H9 (cell line): Measurements from ENCODE around the gene TNNT2. TPM values are rescaled to one million over a fixed set of nuclear protein-coding genes. Genes with fewer than 3 reads are reported as not detected.

Experiments
- DNase-seq: peaks from one replicate; pipeline ENCODE4 v3.0.0-alpha.2; 2017
- H2AFZ ChIP-seq: one replicate; pipeline ENCODE4 v1.6.1; 2013; ENCODE audit warnings: mild to moderate bottlenecking, low read length, control low read depth, moderate library complexity
- H2AK5ac ChIP-seq: 2 replicates; pipeline ENCODE4 v1.6.1; 2013; ENCODE audit warnings: low read length, control low read depth, mixed read lengths; ENCODE audit not compliant: insufficient read length
- H2BK120ac ChIP-seq: one replicate; pipeline ENCODE4 v1.6.1; 2013; ENCODE audit warnings: low read depth, mild to moderate bottlenecking, low read length, control low read depth, inconsistent platforms; ENCODE audit not compliant: poor library complexity, severe bottlenecking
- H2BK12ac ChIP-seq: 2 replicates; pipeline ENCODE4 v1.6.1; 2013; ENCODE audit warnings: low read length, control low read depth, mixed read lengths, low read depth; ENCODE audit not compliant: insufficient read length
- H2BK15ac ChIP-seq: 2 replicates; pipeline ENCODE4 v1.6.1; 2013; ENCODE audit warnings: low read depth, low read length, control low read depth
- H2BK20ac ChIP-seq: one replicate; pipeline ENCODE4 v1.6.1; 2013; ENCODE audit warnings: low read depth, mild to moderate bottlenecking, low read length, control low read depth, inconsistent platforms; ENCODE audit not compliant: poor library complexity, severe bottlenecking
- H2BK5ac ChIP-seq: 2 replicates; pipeline ENCODE4 v1.6.1; 2013; ENCODE audit warnings: low read length, control low read depth, mixed read lengths; ENCODE audit not compliant: insufficient read length
- H3K14ac ChIP-seq: 2 replicates; pipeline ENCODE4 v1.6.1; 2013; ENCODE audit warnings: low read length, control low read depth; ENCODE audit not compliant: insufficient read depth
- H3K18ac ChIP-seq: 2 replicates; pipeline ENCODE4 v1.6.1; 2013; ENCODE audit warnings: low read depth, mild to moderate bottlenecking, mixed read lengths, low read length, control low read depth; ENCODE audit not compliant: insufficient read length
- H3K23ac ChIP-seq: 2 replicates; pipeline ENCODE4 v1.6.1; 2013; ENCODE audit warnings: low read length, control low read depth, mixed read lengths, low read depth; ENCODE audit not compliant: insufficient read length
- H3K23me2 ChIP-seq: 2 replicates; pipeline ENCODE4 v1.6.1; 2013; ENCODE audit warnings: low read depth, mild to moderate bottlenecking, mixed read lengths, low read length, control low read depth; ENCODE audit not compliant: insufficient read length, poor library complexity, severe bottlenecking
- H3K27ac ChIP-seq: 2 replicates; pipeline ENCODE4 v1.5.1; 2013; ENCODE audit warnings: low read length, control low read depth, mixed read lengths, low read depth; ENCODE audit not compliant: insufficient read length
- H3K27me3 ChIP-seq: 2 replicates; pipeline ENCODE4 v1.6.1; 2013; ENCODE audit warnings: low read length, control low read depth, inconsistent platforms; ENCODE audit not compliant: insufficient read depth
- H3K4ac ChIP-seq: 2 replicates; pipeline ENCODE4 v1.6.1; 2013; ENCODE audit warnings: low read depth, mild to moderate bottlenecking, control low read depth, inconsistent platforms, low read length, moderate library complexity
- H3K4me1 ChIP-seq: 2 replicates; pipeline ENCODE4 v1.6.1; 2013; ENCODE audit warnings: low read length, control low read depth, inconsistent platforms; ENCODE audit not compliant: insufficient read depth
- H3K4me2 ChIP-seq: 2 replicates; pipeline ENCODE4 v1.6.1; 2013; ENCODE audit warnings: low read length, control low read depth, mixed read lengths; ENCODE audit not compliant: insufficient read length, insufficient read depth
- H3K56ac ChIP-seq: 2 replicates; pipeline ENCODE4 v1.6.1; 2013; ENCODE audit warnings: low read depth, mild to moderate bottlenecking, mixed read lengths, low read length, control low read depth; ENCODE audit not compliant: insufficient read length
- H3K79me1 ChIP-seq: 2 replicates; pipeline ENCODE4 v1.6.1; 2013; ENCODE audit warnings: low read depth, mild to moderate bottlenecking, moderate library complexity, low read length, control low read depth, inconsistent platforms; ENCODE audit not compliant: insufficient read depth, poor library complexity, severe bottlenecking
- H3K79me2 ChIP-seq: 2 replicates; pipeline ENCODE4 v1.6.1; 2013; ENCODE audit warnings: low read length, control low read depth, inconsistent platforms; ENCODE audit not compliant: insufficient read depth
- H3K9ac ChIP-seq: 2 replicates; pipeline ENCODE4 v1.6.1; 2013; ENCODE audit warnings: low read length, control low read depth, mixed read lengths; ENCODE audit not compliant: insufficient read length; ENCODE audit errors: extremely low read depth
- H3K9me3 ChIP-seq: one replicate; pipeline ENCODE4 v1.6.1; 2013; ENCODE audit warnings: low read depth, low read length, inconsistent platforms; ENCODE audit not compliant: control insufficient read depth
- H3T11ph ChIP-seq: one replicate; pipeline ENCODE4 v1.6.1; 2013; ENCODE audit warnings: mild to moderate bottlenecking, low read length, control low read depth, inconsistent platforms
- H4K20me1 ChIP-seq: one replicate; pipeline ENCODE4 v1.6.1; 2013; ENCODE audit not compliant: control insufficient read depth, insufficient read length, insufficient read depth
- H4K5ac ChIP-seq: 2 replicates; pipeline ENCODE4 v1.6.1; 2013; ENCODE audit warnings: low read depth, mild to moderate bottlenecking, mixed read lengths, low read length, control low read depth; ENCODE audit not compliant: insufficient read length
- H4K8ac ChIP-seq: replicated peaks from 2 replicates; pipeline ENCODE4 v1.6.1; 2013; ENCODE audit warnings: low read length, control low read depth, mixed read lengths, low read depth; ENCODE audit not compliant: insufficient read length
- H4K91ac ChIP-seq: 2 replicates; pipeline ENCODE4 v1.6.1; 2013; ENCODE audit warnings: low read depth, mild to moderate bottlenecking, moderate library complexity, mixed read lengths, low read length, control low read depth; ENCODE audit not compliant: insufficient read length
- H3K27ac Mint-ChIP-seq, 3 experiments: 2 replicates in 2 of 3; 3 replicates in 1 of 3; pipeline ENCODE4 v1.8.0; 2020 to 2021; ENCODE audit warnings: mixed read lengths in 3 of 3, mild to moderate bottlenecking in 1 of 3, moderate library complexity in 1 of 3
- H3K27me3 Mint-ChIP-seq: 2 replicates; pipeline ENCODE4 v1.8.0; 2021; ENCODE audit warnings: low read depth, mild to moderate bottlenecking, moderate library complexity, mixed read lengths
- H3K36me3 Mint-ChIP-seq, 3 experiments: 2 replicates in 2 of 3; 3 replicates in 1 of 3; pipeline ENCODE4 v1.8.0; 2020 to 2021; ENCODE audit warnings: low read depth in 3 of 3, mixed read lengths in 3 of 3; ENCODE audit not compliant: insufficient read depth in 1 of 3
- H3K4me1 Mint-ChIP-seq, 2 experiments: 2 replicates each; pipeline ENCODE4 v1.8.0; 2020; ENCODE audit warnings: mixed read lengths in 2 of 2
- H3K4me3 Mint-ChIP-seq, 2 experiments: 2 replicates in 1 of 2; 3 replicates in 1 of 2; pipeline ENCODE4 v1.8.0; 2020 to 2021; ENCODE audit warnings: mild to moderate bottlenecking in 2 of 2, mixed read lengths in 2 of 2, moderate library complexity in 1 of 2
- H3K9me3 Mint-ChIP-seq, 2 experiments: 2 replicates in 1 of 2; 3 replicates in 1 of 2; pipeline ENCODE4 v1.8.0; 2020; ENCODE audit warnings: mild to moderate bottlenecking in 2 of 2, mixed read lengths in 2 of 2, moderate library complexity in 1 of 2
- WGBS: extraction: QIAGEN DNeasy Blood & Tissue Kit; methylation state at CpG from one replicate; pipeline ENCODE4 v1.1.7; 2013; ENCODE audit warnings: missing lambda C conversion rate, low lambda C conversion rate, mixed read lengths; ENCODE audit not compliant: insufficient read length; ENCODE audit errors: extremely low coverage; 5-methylcytosine and 5-hydroxymethylcytosine counted together
- total RNA-seq: library from RNA; stranded (reverse); gene quantifications from 2 replicates; pipeline ENCODE4 v1.2.1, GENCODE V29; 2021
- TF ChIP-seq, protein P1 (sequence below): fragments of 200-600 bp; sonication (generic); conservative IDR thresholded peaks from 3 replicates; pipeline ENCODE4 v1.8.0; 2021; ENCODE audit warnings: antibody characterized with exemption, mild to moderate bottlenecking

Gene TNNT2
- total RNA-seq, 1 experiment from 2014 or later, result 8.6 TPM

DNA sequence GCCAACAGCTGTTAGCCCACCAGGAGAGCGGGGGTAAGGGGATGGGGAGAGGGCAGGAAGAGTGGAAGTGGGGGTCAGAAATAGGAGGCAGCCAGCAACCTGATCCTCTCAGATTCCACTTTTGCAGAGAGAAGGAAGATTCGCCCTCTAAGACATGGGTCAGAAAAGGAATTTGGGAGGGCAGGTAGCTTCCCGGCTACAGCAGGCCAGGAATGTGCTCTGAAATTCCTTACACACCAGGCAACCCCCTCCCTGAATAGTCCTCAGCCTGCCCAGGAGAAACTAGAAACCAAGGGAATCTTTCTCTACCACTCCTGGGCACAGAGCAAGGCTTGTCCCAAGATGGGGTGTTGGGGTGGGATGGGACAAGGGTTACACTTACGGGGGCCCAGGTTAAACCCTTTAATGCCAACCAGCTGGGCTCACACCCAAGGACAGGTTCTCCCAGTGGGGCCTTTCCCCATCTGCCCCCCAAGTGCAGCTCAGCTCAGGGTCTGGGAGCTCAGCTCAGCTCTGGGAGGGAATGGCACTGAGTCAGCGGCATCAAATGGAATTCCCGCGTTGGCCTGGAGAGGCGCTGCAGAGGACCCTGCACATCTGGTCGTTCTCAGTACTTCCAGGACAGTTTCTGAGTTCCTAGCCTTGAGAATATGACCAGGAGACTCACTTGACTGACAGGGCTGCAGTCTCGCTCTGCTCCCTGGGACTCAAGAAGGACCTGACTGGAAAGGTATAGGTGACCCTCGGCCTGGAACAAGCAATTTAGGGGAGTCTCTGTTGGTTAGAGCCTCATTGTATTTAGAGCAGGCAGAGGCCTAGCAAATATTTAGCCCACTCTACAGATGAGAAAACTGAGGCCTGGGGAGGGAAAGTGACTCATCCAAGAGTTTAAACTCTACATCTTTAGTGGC is 761 bp downstream of the TNNT2 start:
- no CpG with 5 or more reads among the region's 11 CpGs for WGBS
- H3K4ac ChIP-seq, result no peak overlapping the region
- peak overlapping the region; percentile 95 for H3K27ac ChIP-seq

More for the DNA sequence above, 761 bp downstream of the TNNT2 start:
- Histone ChIP-seq H3K18ac (peak overlapping the region; percentile 93), H3K56ac (no peak overlapping the region), H3K79me2 (no peaks in the 10 kb centered on the region), H4K5ac (no peak overlapping the region), H4K8ac (no peak overlapping the region), H3K23ac (no peak overlapping the region), H3T11ph (no peak overlapping the region), H2AFZ (no peak overlapping the region), H2BK120ac (no peak overlapping the region), H2AK5ac (no peak overlapping the region), H3K4me1 (peaks cover 19% of the 10 kb centered on the region; the same call in 1 of the 2 replicates), H2BK20ac (no peak overlapping the region), H3K79me1 (no peaks in the 10 kb centered on the region), H4K20me1 (no peaks in the 10 kb centered on the region), H2BK12ac (peak overlapping the region; percentile 35), H4K91ac (no peak overlapping the region), H3K9ac (no peak overlapping the region), H2BK5ac (no peak overlapping the region), H3K23me2 (no peaks in the 10 kb centered on the region), H3K4me2 (peak overlapping the region; percentile 38), H2BK15ac (no peak overlapping the region), H3K14ac (peak overlapping the region; percentile 59; the same call in 1 of the 2 replicates), H3K27me3 (no peaks in the 10 kb centered on the region; the same call in 1 of the 2 replicates), H3K9me3 (no peaks in the 10 kb centered on the region)
- Mint-ChIP-seq H3K27me3 (peaks cover 12% of the 10 kb centered on the region), H3K9me3 (no peaks in the 10 kb centered on the region), H3K36me3 (peaks cover 0 to 7% (median 3%) of the 10 kb centered on the region in 3 experiments; a peak in 2 of 7 replicates), H3K4me3 (peak overlapping the region; percentile 41 to 58; a peak in 4 of 5 replicates), H3K27ac (peak overlapping the region; percentile 98 to 99 (median 99)), H3K4me1 (peaks cover 60 to 68% of the 10 kb centered on the region in 2 experiments)
- peak; percentile 92 for DNase-seq
- TF ChIP-seq, protein P1, sequence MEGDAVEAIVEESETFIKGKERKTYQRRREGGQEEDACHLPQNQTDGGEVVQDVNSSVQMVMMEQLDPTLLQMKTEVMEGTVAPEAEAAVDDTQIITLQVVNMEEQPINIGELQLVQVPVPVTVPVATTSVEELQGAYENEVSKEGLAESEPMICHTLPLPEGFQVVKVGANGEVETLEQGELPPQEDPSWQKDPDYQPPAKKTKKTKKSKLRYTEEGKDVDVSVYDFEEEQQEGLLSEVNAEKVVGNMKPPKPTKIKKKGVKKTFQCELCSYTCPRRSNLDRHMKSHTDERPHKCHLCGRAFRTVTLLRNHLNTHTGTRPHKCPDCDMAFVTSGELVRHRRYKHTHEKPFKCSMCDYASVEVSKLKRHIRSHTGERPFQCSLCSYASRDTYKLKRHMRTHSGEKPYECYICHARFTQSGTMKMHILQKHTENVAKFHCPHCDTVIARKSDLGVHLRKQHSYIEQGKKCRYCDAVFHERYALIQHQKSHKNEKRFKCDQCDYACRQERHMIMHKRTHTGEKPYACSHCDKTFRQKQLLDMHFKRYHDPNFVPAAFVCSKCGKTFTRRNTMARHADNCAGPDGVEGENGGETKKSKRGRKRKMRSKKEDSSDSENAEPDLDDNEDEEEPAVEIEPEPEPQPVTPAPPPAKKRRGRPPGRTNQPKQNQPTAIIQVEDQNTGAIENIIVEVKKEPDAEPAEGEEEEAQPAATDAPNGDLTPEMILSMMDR, result peak; percentile 83
